Activated CD4-positive, alpha-beta T cell treated with anti-CD3 and anti-CD28 coated beads for 36 hours (primary cell): ENCODE data around the gene PLA2G2F. TPM values are rescaled to one million over a fixed set of nuclear protein-coding genes. Genes with fewer than 3 reads are reported as not detected.

Source experiments
- ATAC-seq: fragments of 200-7000 bp; cut with Tn5 transposase; one replicate; pipeline ENCODE4 v1.10.0; 2021; ENCODE audit warnings: mild to moderate bottlenecking, moderate library complexity
- CTCF ChIA-PET: fragments of 350-600 bp; sonication (Branson Sonifier 250); formaldehyde crosslinking; loops from one replicate; lab custom pipeline; 2021; ENCODE audit warnings: antibody characterized with exemption; lab: Charles Lee
- POLR2A ChIA-PET: fragments of 350-600 bp; sonication (Branson Sonifier 250); formaldehyde crosslinking; loops from one replicate; lab custom pipeline; 2021; ENCODE audit warnings: antibody characterized with exemption, inconsistent platforms; lab: Charles Lee
- DNase-seq: peaks from one replicate; pipeline ENCODE4 v3.0.0-alpha.2; 2020
- H3K27ac Mint-ChIP-seq: one replicate; pipeline ENCODE4 v1.8.0; 2021; ENCODE audit warnings: mixed read lengths
- H3K27me3 Mint-ChIP-seq: one replicate; pipeline ENCODE4 v1.8.0; 2021; ENCODE audit warnings: mixed read lengths
- H3K36me3 Mint-ChIP-seq: one replicate; pipeline ENCODE4 v1.8.0; 2021; ENCODE audit warnings: low read depth, mixed read lengths
- H3K4me1 Mint-ChIP-seq: one replicate; pipeline ENCODE4 v1.8.0; 2021; ENCODE audit warnings: mixed read lengths
- H3K4me3 Mint-ChIP-seq: one replicate; pipeline ENCODE4 v1.8.0; 2021; ENCODE audit warnings: mild to moderate bottlenecking, moderate library complexity, mixed read lengths
- H3K9me3 Mint-ChIP-seq: one replicate; pipeline ENCODE4 v1.8.0; 2021; ENCODE audit warnings: low read depth, mixed read lengths
- intact Hi-C, 2 experiments: fragments of 100-400 bp; cut with DNase I in 1 of 2; cut with micrococcal nuclease in 1 of 2; formaldehyde crosslinking; loops; one replicate each; pipeline versions ENCODE4 v1.14.2 to v1.15.1; 2022 to 2024; cut with DNase I, micrococcal nuclease
- total RNA-seq, 2 experiments: library from RNA; stranded (reverse); gene quantifications; one replicate each; pipeline ENCODE4 v1.2.3, GENCODE V29; 2021

PLA2G2F gene
- not detected for total RNA-seq

- intact Hi-C loops, result no loop called here
- Mint-ChIP-seq H3K27me3 (peaks cover 12% of the 10 kb centered on the region), H3K27ac (no peak within 1 kb of the TSS), H3K4me1 (no peaks in the 10 kb centered on the region), H3K4me3 (no peak within 1 kb of the TSS), H3K36me3 (no peaks in the 10 kb centered on the region), H3K9me3 (no peaks in the 10 kb centered on the region)
- POLR2A ChIA-PET, result no interaction called here
- ATAC-seq, result no peak
- peak; percentile 13 for DNase-seq
- CTCF ChIA-PET, result no interaction called here
Observed at GRCh38 chr1:20138961-20139550, at the start of gene PLA2G2F. PLA2G2F (plus strand) TSS chr1:20139323; CDS start chr1:20139428, 105 bp downstream.

- no peaks in the 10 kb centered on the region for H3K9me3 Mint-ChIP-seq
- ATAC-seq, result no peak
- H3K4me3 Mint-ChIP-seq, result no peak overlapping the region
- no peaks in the 10 kb centered on the region for H3K36me3 Mint-ChIP-seq
- H3K4me1 Mint-ChIP-seq, result no peaks in the 10 kb centered on the region
- intact Hi-C loops, result no loop called here
- ChIA-PET POLR2A (no interaction called here), CTCF (interaction anchor here (1.5 kb wide), 1 partner anchor 11 kb away, joined by 3 read pairs; no protein-coding TSS in a partner anchor)
- DNase-seq, result no peak
- no peak overlapping the region for H3K27ac Mint-ChIP-seq
- H3K27me3 Mint-ChIP-seq, result peaks cover 3% of the 10 kb centered on the region
Observed at GRCh38 chr1:20089328-20090077, 49.6 kb upstream of the PLA2G2F start.

GRCh38 chr1:20090119-20090518 lies 49.0 kb upstream of the PLA2G2F start:
- Mint-ChIP-seq H3K27me3 (peaks cover 3% of the 10 kb centered on the region), H3K36me3 (no peaks in the 10 kb centered on the region), H3K27ac (no peak overlapping the region), H3K9me3 (no peaks in the 10 kb centered on the region), H3K4me3 (no peak overlapping the region), H3K4me1 (no peaks in the 10 kb centered on the region)
- intact Hi-C loops, result no loop called here
- ATAC-seq (no peak), DNase-seq (no peak)
- CTCF ChIA-PET, result interaction anchor here (0.7 to 1.5 kb wide), 2 partner anchors 10 to 147 kb away, joined by 3 read pairs; no protein-coding TSS in a partner anchor
- POLR2A ChIA-PET, result no interaction called here

GRCh38 chr1:20090641-20091040 lies 48.5 kb upstream of the PLA2G2F start:
- intact Hi-C loops, result no loop called here
- Mint-ChIP-seq H3K9me3 (no peaks in the 10 kb centered on the region), H3K27ac (no peak overlapping the region), H3K36me3 (no peaks in the 10 kb centered on the region), H3K27me3 (peaks cover 3% of the 10 kb centered on the region), H3K4me3 (no peak overlapping the region), H3K4me1 (no peaks in the 10 kb centered on the region)
- ChIA-PET CTCF (interaction anchor here (0.6 to 1.5 kb wide), 4 partner anchors 9 to 857 kb away, joined by 3 to 5 read pairs (median 3); no protein-coding TSS in a partner anchor), POLR2A (no interaction called here)
- DNase-seq (no peak), ATAC-seq (no peak)

- peaks cover 3% of the 10 kb centered on the region for H3K27me3 Mint-ChIP-seq
Observed at GRCh38 chr1:20093303-20093702, 45.8 kb upstream of the PLA2G2F start.

GRCh38 chr1:20093940-20094391 lies 45.2 kb upstream of the PLA2G2F start:
- Mint-ChIP-seq H3K27ac (no peak overlapping the region), H3K4me3 (no peak overlapping the region), H3K36me3 (no peaks in the 10 kb centered on the region), H3K9me3 (no peaks in the 10 kb centered on the region), H3K4me1 (no peaks in the 10 kb centered on the region), H3K27me3 (peaks cover 3% of the 10 kb centered on the region)
- ChIA-PET POLR2A (no interaction called here), CTCF (no interaction called here)
- intact Hi-C loops, result no loop called here
- ATAC-seq (no peak), DNase-seq (no peak)

More at GRCh38 chr1:20093303-20093702, 45.8 kb upstream of the PLA2G2F start:
- Mint-ChIP-seq H3K9me3 (no peaks in the 10 kb centered on the region), H3K36me3 (no peaks in the 10 kb centered on the region), H3K4me1 (no peaks in the 10 kb centered on the region), H3K4me3 (no peak overlapping the region), H3K27ac (no peak overlapping the region)
- ChIA-PET CTCF (interaction anchor here (1.3 kb wide), 1 partner anchor 9 kb away, joined by 3 read pairs; no protein-coding TSS in a partner anchor), POLR2A (no interaction called here)
- DNase-seq, result no peak
- intact Hi-C loops, result no loop called here
- ATAC-seq, result no peak

- ChIA-PET CTCF (no interaction called here), POLR2A (no interaction called here)
- H3K36me3 Mint-ChIP-seq, result no peaks in the 10 kb centered on the region
- no peaks in the 10 kb centered on the region for H3K4me1 Mint-ChIP-seq
- H3K4me3 Mint-ChIP-seq, result no peak overlapping the region
- peaks cover 3% of the 10 kb centered on the region for H3K27me3 Mint-ChIP-seq
- intact Hi-C loops, result no loop called here
- DNase-seq (no peak), ATAC-seq (no peak)
- H3K27ac Mint-ChIP-seq, result no peak overlapping the region
- H3K9me3 Mint-ChIP-seq, result no peaks in the 10 kb centered on the region
Observed at GRCh38 chr1:20095564-20096434, 43.3 kb upstream of the PLA2G2F start.

GRCh38 chr1:20096840-20097447 lies 42.2 kb upstream of the PLA2G2F start:
- ATAC-seq (no peak), DNase-seq (no peak)
- ChIA-PET CTCF (interaction anchor here (0.8 kb wide), 1 partner anchor 345 kb away, joined by 3 read pairs; no protein-coding TSS in a partner anchor), POLR2A (no interaction called here)
- Mint-ChIP-seq H3K36me3 (no peaks in the 10 kb centered on the region), H3K9me3 (no peaks in the 10 kb centered on the region), H3K27ac (no peak overlapping the region), H3K27me3 (peaks cover 3% of the 10 kb centered on the region), H3K4me1 (no peaks in the 10 kb centered on the region), H3K4me3 (no peak overlapping the region)
- intact Hi-C loops, result no loop called here

GRCh38 chr1:20099533-20099932 lies 39.6 kb upstream of the PLA2G2F start:
- ATAC-seq (no peak), DNase-seq (no peak)
- H3K4me1 Mint-ChIP-seq, result peaks cover 5% of the 10 kb centered on the region
- CTCF ChIA-PET, result interaction anchor here (1.0 to 1.3 kb wide), 2 partner anchors 9 to 54 kb away, joined by 3 to 4 read pairs; no protein-coding TSS in a partner anchor
- no peak overlapping the region for H3K4me3 Mint-ChIP-seq
- intact Hi-C loops, result no loop called here
- POLR2A ChIA-PET, result no interaction called here
- H3K27me3 Mint-ChIP-seq, result peaks cover 2% of the 10 kb centered on the region
- H3K27ac Mint-ChIP-seq, result no peak overlapping the region
- H3K36me3 Mint-ChIP-seq, result no peaks in the 10 kb centered on the region
- no peaks in the 10 kb centered on the region for H3K9me3 Mint-ChIP-seq

- H3K36me3 Mint-ChIP-seq, result no peaks in the 10 kb centered on the region
- ATAC-seq (peak; percentile 75), DNase-seq (peak; percentile 59)
- H3K4me3 Mint-ChIP-seq, result no peak overlapping the region
- ChIA-PET POLR2A (no interaction called here), CTCF (interaction anchor here (0.7 to 1.4 kb wide), 4 partner anchors 10 to 78 kb away, joined by 3 to 8 read pairs (median 4); no protein-coding TSS in a partner anchor)
- H3K27me3 Mint-ChIP-seq, result peaks cover 2% of the 10 kb centered on the region
- no peak overlapping the region for H3K27ac Mint-ChIP-seq
- intact Hi-C loops, result loop anchor here (1.0 to 2.0 kb wide), 5 partner anchors 52 to 392 kb away; no protein-coding TSS in a partner anchor
- H3K9me3 Mint-ChIP-seq, result no peaks in the 10 kb centered on the region
- peaks cover 5% of the 10 kb centered on the region for H3K4me1 Mint-ChIP-seq
Observed at GRCh38 chr1:20100632-20101355, 38.3 kb upstream of the PLA2G2F start.
